Activated T-cell treated with anti-CD3 and anti-CD28 coated beads, Interleukin-2, amount 50 U/mL, for 72 hours (primary cell): ENCODE measurements around the gene AHCY. TPM values are rescaled to one million over a fixed set of nuclear protein-coding genes. Genes with fewer than 3 reads are reported as not detected.
"Not testable (repeated sequence)": the region's sequence is repeated elsewhere in the genome, so short reads cannot be mapped to it uniquely, and the experiment has no call there.

Source experiments
- ATAC-seq, 2 donors: fragments of 150-1000 bp; cut with Tn5 transposase; replicated peaks in 1 of 2; 2 replicates each; pipeline ENCODE4 v1.10.0; 2021; ENCODE audit warnings: moderate library complexity in 2 of 2, mild to moderate bottlenecking in 1 of 2
- DNase-seq, 2 donors: peaks; one replicate each; pipeline ENCODE4 v3.0.0; 2021 to 2022; ENCODE audit warnings: mixed read lengths in 1 of 2
- H3K27ac Mint-ChIP-seq: one replicate; pipeline ENCODE4 v1.8.0; 2022; ENCODE audit warnings: mild to moderate bottlenecking, moderate library complexity, mixed read lengths
- H3K27me3 Mint-ChIP-seq: one replicate; pipeline ENCODE4 v1.8.0; 2022; ENCODE audit warnings: low read depth, mixed read lengths
- H3K36me3 Mint-ChIP-seq, 2 donors: one replicate each; pipeline ENCODE4 v1.8.0; 2022; ENCODE audit warnings: mixed read lengths in 2 of 2, mild to moderate bottlenecking in 1 of 2; ENCODE audit not compliant: insufficient read depth in 2 of 2
- H3K4me1 Mint-ChIP-seq: one replicate; pipeline ENCODE4 v1.8.0; 2022; ENCODE audit warnings: low read depth, mixed read lengths
- H3K4me3 Mint-ChIP-seq, 2 donors: one replicate each; pipeline ENCODE4 v1.8.0; 2022; ENCODE audit warnings: mild to moderate bottlenecking in 2 of 2, mixed read lengths in 2 of 2, moderate library complexity in 2 of 2
- H3K9me3 Mint-ChIP-seq, 2 donors: one replicate each; pipeline ENCODE4 v1.8.0; 2022; ENCODE audit warnings: mixed read lengths in 2 of 2
- total RNA-seq, 2 donors: library from RNA; stranded (reverse); gene quantifications; one replicate each; pipeline ENCODE4 v1.2.3, GENCODE V29; 2022

Gene AHCY
- total RNA-seq, 2 donors from 2014 or later: 99.0 to 130 TPM

- not testable (repeated sequence) for H3K27me3 Mint-ChIP-seq, ATAC-seq, H3K4me3 Mint-ChIP-seq, H3K36me3 Mint-ChIP-seq, H3K27ac Mint-ChIP-seq, H3K9me3 Mint-ChIP-seq, DNase-seq
- peaks cover 39% of the 10 kb centered on the region for H3K4me1 Mint-ChIP-seq
These were observed 50.6 kb downstream of the AHCY start for GRCh38 chr20:34252431-34253086.

DNA sequence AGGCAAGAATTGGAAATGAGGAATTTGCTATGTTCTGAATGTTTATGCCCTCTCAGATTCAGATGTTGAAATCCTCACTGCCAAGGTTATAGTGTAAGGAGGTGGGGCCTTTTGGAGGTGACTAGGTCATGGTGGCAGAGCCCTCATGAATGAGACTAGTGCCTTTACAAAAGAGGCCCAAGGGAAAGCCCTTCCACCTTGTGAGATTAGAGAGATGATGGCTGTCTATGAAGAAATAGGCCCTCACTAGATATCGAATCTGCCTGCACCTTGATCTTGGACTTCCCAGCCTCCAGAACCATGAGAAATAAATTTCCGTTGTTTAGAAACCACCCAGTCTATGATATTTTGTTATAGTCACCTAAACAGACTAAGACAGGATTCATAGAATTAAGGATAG is 51.5 kb downstream of the AHCY start:
- H3K4me3 Mint-ChIP-seq: no peak overlapping the region
- no peaks in the 10 kb centered on the region for H3K9me3 Mint-ChIP-seq
- ATAC-seq: no peak
- no peak overlapping the region for H3K27ac Mint-ChIP-seq
- DNase-seq: no peak
- peaks cover 48% of the 10 kb centered on the region for H3K4me1 Mint-ChIP-seq
- no peaks in the 10 kb centered on the region for H3K36me3 Mint-ChIP-seq
- no peaks in the 10 kb centered on the region for H3K27me3 Mint-ChIP-seq

- Mint-ChIP-seq H3K27me3 (no peaks in the 10 kb centered on the region), H3K36me3 (no peaks in the 10 kb centered on the region), H3K9me3 (no peaks in the 10 kb centered on the region), H3K4me3 (no peak overlapping the region), H3K4me1 (peaks cover 48% of the 10 kb centered on the region), H3K27ac (no peak overlapping the region)
- DNase-seq (no peak), ATAC-seq (no peak)
These were observed 53.1 kb downstream of the AHCY start for GRCh38 chr20:34250005-34250404.

DNA sequence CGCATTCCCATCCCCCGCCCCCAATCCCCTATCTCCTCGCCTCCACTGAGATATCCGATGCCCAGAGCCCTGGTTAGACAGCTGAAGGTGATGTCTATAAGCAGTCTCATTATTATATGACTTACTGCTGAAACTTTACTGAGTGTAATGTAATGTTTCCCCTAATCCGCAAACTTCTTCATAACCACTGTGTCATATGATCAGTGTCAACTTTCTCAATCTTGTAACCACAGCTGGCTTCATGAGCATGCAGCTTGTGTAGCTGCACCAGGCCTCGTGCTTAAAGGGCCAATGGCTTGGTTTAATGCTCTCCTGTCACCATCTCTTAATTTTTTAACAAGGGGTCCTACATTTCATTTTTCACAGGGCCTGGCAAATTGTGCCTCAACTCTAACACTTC is 53.9 kb downstream of the AHCY start:
- Mint-ChIP-seq H3K9me3 (no peaks in the 10 kb centered on the region), H3K27ac (no peak overlapping the region), H3K27me3 (no peaks in the 10 kb centered on the region), H3K4me3 (peak overlapping the region in 1 of 2 donors; percentile 16), H3K36me3 (no peaks in the 10 kb centered on the region), H3K4me1 (peaks cover 48% of the 10 kb centered on the region)
- ATAC-seq: peak; percentile 94 to 95
- DNase-seq: peak; percentile 25 to 42

DNA sequence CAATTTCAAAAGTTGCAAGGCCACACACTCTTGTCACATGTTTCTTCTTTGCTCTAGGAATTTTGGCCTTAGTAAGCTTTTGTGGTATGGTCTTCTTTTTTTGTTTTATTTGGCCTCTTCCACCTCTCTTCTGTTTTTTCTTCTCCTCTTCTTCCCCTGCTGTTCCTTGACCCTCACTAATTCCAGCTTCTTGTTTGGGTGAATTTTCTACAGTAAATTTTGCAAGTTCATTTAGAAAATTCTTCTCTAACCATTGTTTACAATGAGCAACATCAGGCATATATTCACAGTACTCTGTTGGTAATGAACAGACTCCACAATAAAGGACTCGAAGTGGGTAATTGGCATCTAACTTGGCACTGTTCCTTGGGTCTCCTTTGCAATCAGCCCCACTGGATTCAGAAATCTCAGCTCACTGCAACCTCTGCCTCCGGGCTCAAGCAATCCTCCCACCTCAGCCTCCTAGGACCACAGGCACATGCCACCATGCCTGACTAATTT is 57.0 kb downstream of the AHCY start:
- no peaks in the 10 kb centered on the region for H3K36me3 Mint-ChIP-seq
- no peak for ATAC-seq
- no peak for DNase-seq
- no peaks in the 10 kb centered on the region for H3K9me3 Mint-ChIP-seq
- H3K27ac Mint-ChIP-seq: no peak overlapping the region
- no peaks in the 10 kb centered on the region for H3K27me3 Mint-ChIP-seq
- peaks cover 46% of the 10 kb centered on the region for H3K4me1 Mint-ChIP-seq
- no peak overlapping the region for H3K4me3 Mint-ChIP-seq

GRCh38 chr20:34243377-34243776 is 59.8 kb downstream of the AHCY start:
- no peak overlapping the region for H3K27ac Mint-ChIP-seq
- peaks cover 32% of the 10 kb centered on the region for H3K4me1 Mint-ChIP-seq
- H3K27me3 Mint-ChIP-seq: no peaks in the 10 kb centered on the region

GRCh38 chr20:34242879-34243278 is 60.3 kb downstream of the AHCY start:
- H3K36me3 Mint-ChIP-seq: peaks cover 9 to 12% of the 10 kb centered on the region in 2 donors
- H3K27ac Mint-ChIP-seq: no peak overlapping the region
- peaks cover 27% of the 10 kb centered on the region for H3K4me1 Mint-ChIP-seq
- no peak for DNase-seq
- H3K27me3 Mint-ChIP-seq: no peaks in the 10 kb centered on the region
- H3K9me3 Mint-ChIP-seq: peaks cover 5 to 6% of the 10 kb centered on the region in 2 donors
- ATAC-seq: no peak
- no peak overlapping the region for H3K4me3 Mint-ChIP-seq

More at GRCh38 chr20:34243377-34243776, 59.8 kb downstream of the AHCY start:
- ATAC-seq (no peak), DNase-seq (no peak)
- H3K36me3 Mint-ChIP-seq: peaks cover 4 to 7% of the 10 kb centered on the region in 2 donors
- no peak overlapping the region for H3K4me3 Mint-ChIP-seq
- peaks cover 3% of the 10 kb centered on the region in 2 donors for H3K9me3 Mint-ChIP-seq

- ATAC-seq, H3K27me3 Mint-ChIP-seq, H3K27ac Mint-ChIP-seq, H3K4me3 Mint-ChIP-seq, DNase-seq: not testable (repeated sequence)
- peaks cover 19% of the 10 kb centered on the region for H3K4me1 Mint-ChIP-seq
- H3K36me3 Mint-ChIP-seq: peaks cover 9 to 14% of the 10 kb centered on the region in 2 donors
- H3K9me3 Mint-ChIP-seq: peaks cover 5 to 11% of the 10 kb centered on the region in 2 donors
These were observed 61.1 kb downstream of the AHCY start for GRCh38 chr20:34242015-34242414.

DNA sequence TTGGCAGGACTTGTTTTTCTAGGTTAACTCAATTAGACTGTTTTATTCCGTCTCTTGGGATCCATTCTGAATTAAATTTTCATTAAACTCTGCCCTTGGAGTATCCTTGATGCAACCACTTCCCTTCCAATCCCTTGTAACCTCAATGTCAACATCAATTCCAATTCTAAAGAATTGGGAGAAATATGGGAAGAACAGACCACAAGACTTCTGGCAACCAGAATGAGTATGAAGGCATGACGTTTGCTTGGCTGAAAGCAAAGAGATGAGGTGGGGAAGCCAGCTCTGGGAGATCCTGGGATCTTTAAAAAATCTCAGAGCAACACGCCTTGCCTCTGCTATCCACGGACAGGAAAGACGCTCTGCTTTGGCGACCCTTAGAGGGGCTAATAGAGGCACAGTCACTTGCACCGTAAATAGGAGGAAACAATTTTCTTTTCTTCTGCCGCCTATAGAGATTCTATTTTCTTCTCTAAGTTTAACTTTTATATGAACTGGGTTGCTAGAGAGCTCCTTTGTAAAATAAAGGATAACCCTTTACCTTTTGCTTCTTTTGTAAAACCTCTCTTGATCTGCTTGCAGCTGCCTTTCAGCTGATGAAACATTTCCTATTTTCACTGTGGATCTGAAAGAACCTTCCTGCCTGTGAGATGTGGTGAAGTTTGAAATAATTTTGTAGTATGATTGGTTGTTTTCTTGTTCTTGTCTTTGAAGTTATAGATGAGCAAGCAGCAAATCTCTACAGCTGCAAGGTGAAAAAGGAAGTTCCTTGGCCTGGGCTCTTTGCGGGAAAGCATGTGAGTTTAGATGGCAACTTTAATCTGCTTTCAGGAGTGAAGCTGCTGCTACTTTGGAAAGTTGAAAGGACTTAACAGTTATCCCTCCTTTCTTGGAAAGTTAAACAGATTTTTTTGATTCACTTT is 62.2 kb downstream of the AHCY start, which contains the start of gene ASIP:
TSS of gene ASIP (plus strand) at position 731 of the 923 bp plus-strand sequence. CDS start 18,952 bp downstream, outside the sequence.
- ATAC-seq (peak in 1 of 2 donors; percentile 40), DNase-seq (no peak)
- Mint-ChIP-seq H3K36me3 (peaks cover 9 to 14% of the 10 kb centered on the region in 2 donors), H3K9me3 (peaks cover 5 to 11% of the 10 kb centered on the region in 2 donors), H3K4me1 (peaks cover 15% of the 10 kb centered on the region), H3K27me3 (no peaks in the 10 kb centered on the region), H3K27ac (peak within 1 kb of the TSS; percentile 15), H3K4me3 (peak within 1 kb of the TSS; percentile 49 to 64)

DNA sequence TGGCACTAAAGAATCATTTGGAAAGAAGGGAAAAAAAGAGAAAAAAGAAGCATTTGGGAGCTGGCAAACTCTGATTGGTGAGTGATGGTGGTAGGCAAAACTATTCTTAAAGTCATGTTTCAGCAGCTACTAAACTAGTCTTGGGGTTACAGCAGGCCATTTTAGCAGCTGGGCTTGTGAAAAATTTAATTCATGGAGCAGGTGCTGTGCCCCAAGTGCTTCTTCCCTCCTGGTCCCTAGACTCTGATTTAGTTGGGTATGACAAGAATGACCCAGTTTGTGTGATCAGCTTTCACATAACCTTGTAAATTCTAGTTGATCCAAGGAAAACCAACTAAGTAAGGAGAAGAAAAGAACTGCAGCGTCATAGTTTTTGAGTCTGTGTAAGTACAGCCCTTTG is 63.0 kb downstream of the AHCY start:
- Mint-ChIP-seq H3K9me3 (peaks cover 7 to 13% of the 10 kb centered on the region in 2 donors), H3K27me3 (no peaks in the 10 kb centered on the region), H3K4me1 (peaks cover 15% of the 10 kb centered on the region), H3K27ac (no peak overlapping the region), H3K4me3 (no peak overlapping the region), H3K36me3 (peaks cover 9 to 14% of the 10 kb centered on the region in 2 donors)
- no peak for DNase-seq
- ATAC-seq: no peak

- DNase-seq: no peak
- Mint-ChIP-seq H3K36me3 (peaks cover 9 to 14% of the 10 kb centered on the region in 2 donors), H3K27me3 (peaks cover 7% of the 10 kb centered on the region)
These were observed 65.2 kb downstream of the AHCY start for GRCh38 chr20:34237942-34238341.

GRCh38 chr20:34235875-34236274 is 67.3 kb downstream of the AHCY start:
- H3K9me3 Mint-ChIP-seq: peaks cover 8 to 13% of the 10 kb centered on the region in 2 donors
- H3K36me3 Mint-ChIP-seq: peaks cover 9 to 14% of the 10 kb centered on the region in 2 donors
- peaks cover 7% of the 10 kb centered on the region for H3K27me3 Mint-ChIP-seq
- H3K27ac Mint-ChIP-seq: no peak overlapping the region
- H3K4me1 Mint-ChIP-seq: peaks cover 4% of the 10 kb centered on the region
- DNase-seq (no peak), ATAC-seq (no peak)
- no peak overlapping the region for H3K4me3 Mint-ChIP-seq

More at GRCh38 chr20:34237942-34238341, 65.2 kb downstream of the AHCY start:
- peaks cover 8 to 13% of the 10 kb centered on the region in 2 donors for H3K9me3 Mint-ChIP-seq
- H3K4me1 Mint-ChIP-seq: peaks cover 15% of the 10 kb centered on the region
- no peak overlapping the region for H3K27ac Mint-ChIP-seq
- no peak overlapping the region for H3K4me3 Mint-ChIP-seq
- ATAC-seq: no peak

DNA sequence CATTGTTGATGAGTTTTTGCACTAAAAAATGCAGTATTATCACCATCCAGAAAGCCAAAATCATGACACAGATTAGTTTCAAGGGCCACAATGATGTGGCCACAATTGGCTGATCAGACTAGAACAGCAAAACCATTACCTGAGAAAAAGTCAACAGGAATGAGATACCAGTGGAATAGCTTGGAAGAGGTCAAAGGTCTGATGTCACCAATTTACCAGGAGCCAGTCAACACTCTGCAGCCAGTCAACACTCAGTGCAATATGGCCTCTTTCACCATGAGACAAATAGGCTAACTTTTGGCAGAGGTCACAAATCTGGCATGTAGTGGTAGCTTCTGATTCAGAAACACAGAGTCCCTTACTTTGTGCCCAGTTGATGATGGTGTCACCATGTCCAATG is 69.5 kb downstream of the AHCY start:
- DNase-seq (no peak), ATAC-seq (no peak)
- Mint-ChIP-seq H3K4me3 (no peak overlapping the region), H3K27ac (no peak overlapping the region), H3K4me1 (no peaks in the 10 kb centered on the region), H3K36me3 (peaks cover 7 to 11% of the 10 kb centered on the region in 2 donors), H3K9me3 (peaks cover 8 to 11% of the 10 kb centered on the region in 2 donors), H3K27me3 (peaks cover 7% of the 10 kb centered on the region)
